GM23338 (cell line): Measurements from ENCODE around the gene EPHA6.

Source experiments
- CTCF ChIP-seq, 2 experiments: fragments of 200-600 bp in 1 of 2; sonication (generic) in 1 of 2; conservative IDR thresholded peaks; 2 replicates each; pipeline versions ENCODE4 v1.5.1 to v1.6.1; 2016 to 2017; ENCODE audit warnings: antibody characterized with exemption in 2 of 2, low read depth in 2 of 2, mild to moderate bottlenecking in 2 of 2, moderate library complexity in 1 of 2
- EZH2 ChIP-seq: fragments of 200-600 bp; sonication (generic); IDR thresholded peaks from one replicate; pipeline ENCODE4 v1.8.0; 2017; ENCODE audit warnings: antibody characterized with exemption, mild to moderate bottlenecking, low read depth; ENCODE audit not compliant: unreplicated experiment
- JUNB ChIP-seq: IDR thresholded peaks from one replicate; pipeline ENCODE4 v1.6.1; 2016; ENCODE audit warnings: antibody characterized with exemption; ENCODE audit not compliant: unreplicated experiment
- REST ChIP-seq: IDR thresholded peaks from one replicate; pipeline ENCODE4 v1.6.1; 2018; ENCODE audit warnings: antibody characterized with exemption; ENCODE audit not compliant: unreplicated experiment

- TF ChIP-seq REST (no peak), CTCF (conservative IDR thresholded peaks at IDR 0.05; ENCODE audit: low read depth in 2 of 2) (no peak), EZH2 (no peak), JUNB (no peak)
These were observed 690.1 kb downstream of the EPHA6 start for GRCh38 chr3:97504463-97504862.
